GM21528 (cell line): Measurements from ENCODE around the gene ABCA12.
A peak's percentile ranks its signal among the peaks of the same experiment; 100 is the strongest.

Experiments used
- ATAC-seq: cut with Tn5 transposase; IDR thresholded peaks from one replicate; pipeline ENCODE4 v1.9.1; 2021; ENCODE audit warnings: mild to moderate bottlenecking, moderate library complexity; ENCODE audit not compliant: unreplicated experiment, low FRiP score

Gene ABCA12

DNA sequence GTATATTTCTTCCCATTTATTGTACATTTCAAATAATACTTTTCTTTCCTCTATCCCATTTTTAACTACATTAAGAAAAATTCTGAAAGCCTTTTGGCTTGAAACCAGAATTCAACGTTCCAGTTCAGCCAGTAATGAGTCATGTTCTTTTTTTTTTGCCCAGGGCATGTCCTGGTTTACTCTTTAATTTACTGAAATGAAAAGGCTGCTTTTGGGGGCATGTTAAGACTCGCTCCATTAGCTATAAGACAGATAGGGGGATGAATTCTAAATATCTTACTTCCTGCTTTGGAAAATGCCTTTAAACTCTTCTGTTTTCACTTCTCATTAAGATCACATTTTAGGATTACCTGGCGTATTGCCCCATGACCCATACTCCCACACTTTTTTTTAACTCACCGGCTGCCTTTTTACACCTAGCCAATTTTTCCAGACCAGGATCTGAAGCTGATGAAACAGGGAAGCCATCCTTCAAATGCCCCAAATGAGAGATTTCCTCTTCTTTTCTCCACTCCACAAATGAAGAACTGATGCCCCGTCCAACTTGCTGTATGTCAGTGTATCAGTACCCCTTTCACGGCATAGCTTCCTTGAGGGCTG is 585 bp downstream of the ABCA12 start:
- ATAC-seq = no peak

DNA sequence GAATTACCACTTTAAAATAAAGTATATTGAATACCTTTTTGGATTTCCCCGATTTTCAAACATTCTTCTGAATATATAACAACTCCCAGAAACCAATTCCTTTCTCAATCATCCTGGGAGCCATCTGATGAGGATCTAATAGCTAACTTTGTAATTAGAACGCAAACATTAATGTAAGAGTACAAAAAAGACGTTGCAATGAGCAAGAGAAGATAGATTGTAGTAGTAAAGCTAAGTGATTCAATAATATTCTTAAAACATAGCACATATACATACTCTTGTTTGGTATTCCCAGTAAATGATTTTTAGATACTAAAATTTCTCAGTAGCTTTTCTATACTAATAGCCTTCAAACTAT is 1.1 kb downstream of the ABCA12 start:
- ATAC-seq = no peak

DNA sequence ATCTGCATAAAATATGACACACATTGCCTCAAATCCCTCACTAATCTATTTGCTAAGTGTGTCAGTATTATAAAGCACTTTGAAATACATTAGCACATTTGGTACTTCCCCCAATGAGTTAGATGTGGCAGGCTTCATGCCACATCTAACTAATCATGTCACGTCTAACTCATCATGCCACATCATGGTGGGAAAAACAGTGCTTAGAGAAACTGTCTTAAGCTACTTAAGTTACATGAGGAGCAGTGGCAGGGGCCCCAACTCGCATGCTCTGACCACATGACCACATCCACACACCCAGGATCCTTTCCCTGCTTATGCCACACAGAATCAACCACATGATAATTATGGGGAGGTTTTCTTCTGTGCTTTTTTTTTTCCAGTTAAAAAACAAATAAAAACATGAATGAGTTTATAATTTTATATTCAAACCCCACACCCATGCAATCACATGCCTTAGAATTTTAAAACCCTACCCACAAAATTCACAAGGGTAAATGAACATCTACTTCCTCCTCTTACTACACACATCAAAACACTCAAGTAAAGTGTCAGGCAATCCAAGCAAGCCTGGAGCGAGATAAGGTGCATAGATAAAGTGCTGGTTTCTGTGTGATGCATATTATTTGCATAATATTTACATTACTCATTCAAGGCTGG is 1.6 kb downstream of the ABCA12 start:
- ATAC-seq = peak; percentile 50

DNA sequence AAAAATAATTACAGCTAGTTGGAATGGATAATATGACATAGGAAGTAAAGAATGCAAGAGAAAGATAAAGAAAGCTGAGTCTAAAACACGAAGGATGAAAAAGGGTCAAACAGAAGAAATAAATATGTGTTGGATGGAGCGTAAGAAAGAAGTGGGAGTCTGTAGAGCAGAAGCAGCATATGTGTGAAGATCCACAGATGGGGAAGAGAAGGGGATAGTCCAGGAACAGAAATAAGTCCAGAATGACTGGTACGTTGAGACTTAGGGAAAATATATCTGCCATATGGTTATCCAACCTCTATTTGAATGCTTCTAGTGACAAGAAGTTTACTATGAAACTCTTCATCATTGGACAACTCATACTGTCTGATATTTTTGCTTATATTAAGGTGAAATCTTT is 18.0 kb downstream of the ABCA12 start:
- ATAC-seq = no peak

DNA sequence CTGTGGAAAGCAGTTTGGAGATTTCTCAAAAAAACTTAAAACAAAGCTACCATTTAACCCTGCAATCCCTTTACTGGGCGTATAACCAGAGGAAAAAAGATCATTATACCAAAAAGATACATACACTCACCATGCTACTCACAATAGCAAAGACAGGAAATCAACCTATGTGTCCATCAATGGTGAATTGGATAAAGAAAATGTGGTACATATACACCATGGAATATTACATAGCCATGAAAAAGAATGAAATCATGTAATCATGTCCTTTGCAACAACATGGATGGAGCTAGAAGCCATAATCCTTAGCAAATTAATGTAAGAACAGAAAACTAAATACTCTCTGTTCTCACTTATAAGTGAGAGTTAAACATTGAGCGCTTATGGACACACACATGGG is 18.6 kb downstream of the ABCA12 start:
- no peak for ATAC-seq

DNA sequence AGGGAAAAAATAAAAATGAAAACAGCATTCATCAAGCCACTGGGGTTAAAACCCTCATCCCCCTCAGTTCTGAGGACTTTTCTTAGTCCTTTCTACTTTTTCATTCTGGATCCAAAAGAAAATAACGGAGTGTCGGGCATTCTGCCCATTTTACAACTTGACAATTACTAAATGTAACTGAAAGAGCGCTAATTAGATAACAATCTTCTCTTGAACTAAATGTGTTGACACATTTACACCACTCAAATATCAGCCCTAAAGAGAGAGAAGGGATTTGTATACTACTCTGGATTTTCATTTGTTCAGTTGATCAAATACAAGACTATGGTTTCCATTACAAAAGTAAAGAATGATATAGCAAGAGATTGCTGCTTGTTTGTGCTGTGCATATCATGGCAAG is 27.5 kb downstream of the ABCA12 start:
- ATAC-seq = no peak

DNA sequence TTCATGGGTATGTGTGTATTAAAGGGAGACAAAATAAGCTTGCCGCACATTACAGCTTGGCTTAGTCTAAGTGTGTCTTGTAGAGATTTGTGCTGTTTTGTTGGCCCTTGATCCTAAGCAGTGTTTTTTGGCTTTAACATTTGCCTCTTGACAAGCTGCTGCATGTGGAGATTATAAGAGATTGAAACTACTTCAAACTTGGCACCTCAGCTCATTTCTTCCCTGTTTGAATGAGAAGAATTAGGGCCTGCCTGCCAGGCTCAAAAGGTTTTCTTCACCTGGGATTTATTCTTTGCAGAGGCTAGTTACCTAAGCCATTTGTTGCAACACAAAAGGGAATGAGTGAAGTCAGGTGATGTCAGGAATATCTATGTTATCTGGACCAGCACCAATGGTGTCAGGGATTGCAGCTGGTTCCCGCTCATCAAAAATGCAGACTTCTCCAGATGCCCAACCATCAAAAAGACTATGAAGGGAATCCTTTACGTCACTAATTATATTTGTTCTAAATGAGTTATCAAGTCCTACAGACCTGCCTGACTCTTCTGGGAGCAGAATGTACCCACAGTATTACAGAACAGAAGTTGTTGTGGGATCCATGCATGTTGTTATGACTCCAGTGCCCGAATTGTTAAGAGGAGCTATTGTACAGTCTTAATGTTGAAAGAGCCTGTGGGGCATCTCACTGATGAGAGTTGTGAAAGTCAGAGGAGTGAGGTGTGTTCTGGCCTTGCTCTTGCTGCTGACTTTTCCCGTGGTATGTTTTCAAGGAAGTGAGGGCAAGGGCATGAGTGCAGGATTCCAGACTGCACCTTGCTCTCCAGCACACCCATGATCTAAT is 31.0 kb downstream of the ABCA12 start:
- ATAC-seq = no peak

DNA sequence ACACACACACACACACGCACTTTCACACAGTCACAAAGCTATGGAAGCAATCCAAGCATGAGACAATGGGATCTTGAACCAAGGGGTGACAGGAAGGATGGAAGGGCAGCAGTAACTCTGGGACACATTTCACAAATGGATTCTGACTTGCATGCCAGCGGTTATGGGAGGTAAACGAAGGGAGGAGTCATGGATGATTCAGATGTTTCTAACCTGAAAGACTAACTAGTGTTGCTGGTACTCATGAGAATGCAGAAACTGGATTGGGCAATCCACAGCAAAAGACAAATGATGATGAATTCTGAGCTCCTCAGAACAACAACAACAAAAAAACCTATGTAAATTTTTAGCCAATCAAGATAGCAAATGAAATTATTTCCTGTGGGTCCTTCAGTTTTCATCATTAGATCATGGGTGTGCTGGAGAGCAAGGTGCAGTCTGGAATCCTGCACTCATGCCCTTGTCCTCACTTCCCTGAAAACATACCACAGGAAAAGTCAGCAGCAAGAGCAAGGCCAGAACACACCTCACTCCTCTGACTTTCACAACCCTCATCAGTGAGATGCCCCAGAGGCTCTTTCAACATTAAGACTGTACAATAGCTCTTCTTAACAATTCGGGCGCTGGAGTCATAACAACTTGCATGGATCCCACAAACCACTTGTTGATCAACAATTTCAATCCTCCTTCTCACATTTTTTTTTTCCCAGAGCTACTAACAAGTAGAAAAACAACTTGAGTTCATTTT is 32.6 kb downstream of the ABCA12 start:
- ATAC-seq = no peak

DNA sequence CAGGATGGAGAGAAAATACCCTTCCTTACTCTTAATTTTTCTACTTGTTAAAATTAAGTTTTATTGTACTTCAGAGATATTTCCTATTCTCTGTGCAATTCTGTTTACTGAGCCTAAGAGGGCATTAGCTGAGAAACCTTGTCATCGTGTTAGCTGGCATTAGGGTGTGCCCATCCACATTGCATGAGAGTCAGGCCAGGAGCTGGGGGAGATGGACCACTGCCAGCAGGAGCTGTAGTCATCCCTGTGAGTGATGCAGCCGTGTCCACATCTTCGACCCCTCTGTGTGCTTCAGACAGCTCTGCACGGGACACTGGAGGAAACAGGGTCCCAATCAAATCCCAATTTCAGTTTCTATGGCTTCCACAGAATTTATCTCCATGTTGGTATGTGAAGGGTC is 34.2 kb downstream of the ABCA12 start:
- no peak for ATAC-seq

DNA sequence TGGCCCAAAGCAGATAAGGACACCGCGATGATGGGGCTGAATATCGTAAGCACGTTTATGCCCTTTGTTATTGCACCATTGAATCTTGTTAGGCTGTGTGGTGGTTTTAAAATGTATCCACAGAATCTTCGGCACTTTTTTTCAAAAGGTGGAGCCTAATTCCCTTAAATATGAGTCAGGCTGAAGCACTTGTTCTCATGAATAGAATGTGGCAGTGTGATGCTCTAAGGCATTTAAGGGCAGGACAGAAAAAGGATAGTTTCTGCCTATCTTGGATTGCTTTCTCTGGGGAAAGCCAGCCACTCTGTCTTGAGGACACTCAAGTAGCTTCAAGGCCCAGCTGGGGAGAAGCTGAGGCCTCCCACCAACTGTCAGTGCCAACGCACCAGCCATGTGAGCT is 39.6 kb downstream of the ABCA12 start:
- no peak for ATAC-seq

DNA sequence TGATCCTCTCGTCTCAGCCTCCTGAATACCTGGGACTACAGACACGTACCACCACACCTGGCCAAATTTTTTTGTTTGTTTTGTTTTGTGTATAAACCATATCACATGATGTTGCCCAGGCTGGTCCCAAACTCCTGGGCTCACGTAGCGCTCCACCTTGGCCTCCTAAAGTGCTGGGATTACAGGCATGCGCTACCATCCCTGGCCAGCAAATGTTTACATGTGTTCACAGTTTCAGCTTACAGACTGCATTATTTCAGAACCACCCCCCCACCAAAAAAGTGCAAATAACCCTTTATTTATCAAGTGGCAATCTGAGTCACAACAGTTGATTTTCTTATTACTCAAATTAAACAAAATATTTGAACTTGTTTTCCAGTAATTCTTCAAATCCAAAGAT is 54.3 kb downstream of the ABCA12 start:
- ATAC-seq = no peak

DNA sequence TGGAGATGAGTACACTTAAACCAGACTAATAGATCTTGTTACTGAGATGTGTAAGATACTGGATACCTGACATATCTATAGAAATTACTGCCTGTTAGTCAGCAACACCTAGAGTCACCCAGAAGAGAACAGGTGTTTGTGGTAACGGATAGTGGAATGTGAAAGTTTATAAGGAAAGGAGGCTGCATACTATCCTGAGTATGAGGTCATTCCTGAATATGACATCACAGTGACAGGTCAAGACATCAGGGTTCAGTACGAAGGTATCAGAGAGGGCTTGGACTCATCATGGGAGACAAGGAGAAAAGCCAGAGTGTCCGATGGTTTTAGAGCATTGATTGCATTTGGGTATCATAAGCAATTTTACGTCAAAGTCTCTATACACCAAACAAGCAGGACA is 55.3 kb downstream of the ABCA12 start:
- ATAC-seq = no peak

DNA sequence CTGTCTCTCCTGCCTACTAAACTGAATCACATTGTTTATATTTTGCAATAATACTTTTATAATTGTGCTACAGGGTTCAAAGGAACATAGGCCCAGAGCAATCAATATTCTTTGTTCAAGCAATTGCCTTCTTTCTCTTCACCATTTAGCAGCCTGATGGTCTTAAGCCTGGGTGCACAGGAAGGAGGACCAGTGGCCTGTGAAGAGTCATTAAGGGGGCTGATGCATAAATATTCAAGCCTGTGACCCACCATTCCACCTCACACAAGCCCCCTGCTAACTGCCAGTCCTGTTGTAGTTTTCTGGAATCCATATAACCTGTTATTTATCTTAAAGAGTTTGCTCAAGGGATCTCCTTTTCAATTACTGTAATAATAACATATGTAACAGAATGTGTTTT is 56.0 kb downstream of the ABCA12 start:
- ATAC-seq = no peak

DNA sequence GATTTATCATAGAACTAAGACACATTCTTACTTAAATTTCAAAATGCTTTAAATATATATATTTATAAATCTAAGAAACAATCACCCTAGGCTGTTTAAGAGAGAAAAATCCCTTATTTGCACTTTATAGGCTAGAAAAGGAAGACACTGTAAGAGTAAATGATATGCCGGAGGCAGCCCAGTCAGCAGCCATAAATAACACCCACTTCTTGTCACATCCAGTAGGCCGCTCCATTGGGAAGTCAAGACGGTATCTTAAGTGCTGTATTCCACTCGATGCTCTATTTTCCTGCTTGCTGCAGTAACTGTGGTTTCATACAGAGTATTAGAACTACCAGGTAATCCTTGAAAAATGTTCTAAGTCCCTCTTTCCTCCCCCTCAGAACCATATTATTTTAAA is 57.9 kb downstream of the ABCA12 start:
- ATAC-seq = no peak

DNA sequence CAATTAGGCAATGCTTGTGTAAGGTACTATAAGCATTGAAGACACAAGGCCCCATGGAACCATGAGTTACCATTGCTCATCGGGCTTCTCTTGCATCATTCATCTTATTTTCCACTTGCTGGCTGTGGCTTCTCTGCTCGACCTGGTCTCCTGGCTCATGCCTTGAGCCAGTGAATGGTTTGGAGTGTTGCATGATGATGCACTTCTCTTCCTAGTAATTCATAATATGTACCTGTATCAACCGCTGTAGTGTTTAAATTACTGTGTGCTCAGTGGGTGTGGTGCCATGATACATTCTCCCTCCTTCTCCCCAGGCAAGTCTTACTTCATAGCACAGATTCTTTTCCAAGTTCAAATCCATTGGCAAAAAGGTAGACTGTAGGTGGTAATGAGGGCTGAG is 66.8 kb downstream of the ABCA12 start:
- ATAC-seq = no peak

DNA sequence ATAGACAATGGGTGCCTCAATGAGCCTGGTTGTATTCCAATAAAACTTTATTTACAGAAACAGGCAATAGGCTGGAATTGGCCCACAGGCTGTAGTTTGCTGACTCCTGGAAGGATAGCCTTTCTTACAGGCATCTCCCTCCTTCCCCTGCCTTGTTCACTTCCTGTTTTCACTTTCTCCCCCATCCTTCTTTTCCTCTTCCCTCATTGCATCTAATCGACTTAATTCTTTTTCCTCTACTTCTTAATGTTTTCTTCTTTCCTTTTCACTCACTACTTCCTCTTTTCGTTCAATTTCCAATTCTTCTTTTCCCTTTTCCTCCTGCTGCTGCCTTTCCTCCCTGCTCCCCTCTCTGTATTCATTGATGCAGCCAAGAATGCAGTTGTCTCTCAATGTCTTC is 70.0 kb downstream of the ABCA12 start:
- no peak for ATAC-seq

DNA sequence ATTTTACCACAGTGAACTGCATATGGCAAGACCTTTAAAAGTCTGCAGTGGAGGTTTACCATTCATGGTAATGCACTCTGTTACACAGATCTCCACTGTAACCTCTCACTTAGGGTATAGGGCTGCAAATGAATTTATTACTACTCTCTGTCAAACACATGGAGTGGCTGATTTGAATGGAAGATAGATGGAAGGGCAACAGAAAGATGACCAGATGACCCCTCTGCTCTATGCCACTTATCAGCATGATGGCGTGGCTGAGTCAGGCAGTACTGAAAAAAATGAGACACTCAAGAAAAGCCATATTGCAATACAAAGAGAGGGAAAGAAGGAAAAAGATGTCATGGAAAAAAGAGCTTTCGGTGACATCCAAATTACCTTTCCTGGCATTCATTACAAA is 72.3 kb downstream of the ABCA12 start:
- ATAC-seq = no peak

DNA sequence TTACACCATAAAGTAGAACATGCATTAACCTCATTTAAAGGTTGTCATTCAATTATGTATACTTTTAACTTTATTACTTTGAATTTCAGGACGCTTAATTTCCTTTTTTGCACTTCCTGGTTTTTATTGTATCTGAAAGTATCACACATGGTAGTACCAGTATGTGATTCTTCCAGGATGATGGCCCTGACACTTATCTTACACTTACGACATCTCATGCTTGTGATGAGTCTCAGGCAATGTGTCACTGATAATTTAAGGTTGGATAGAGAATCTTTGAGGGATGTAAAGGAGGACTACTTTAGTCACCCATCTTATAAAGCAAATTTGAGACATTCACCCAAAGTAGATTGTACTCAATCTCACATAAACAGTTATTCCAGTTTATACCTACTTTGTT is 74.9 kb downstream of the ABCA12 start:
- ATAC-seq = no peak

DNA sequence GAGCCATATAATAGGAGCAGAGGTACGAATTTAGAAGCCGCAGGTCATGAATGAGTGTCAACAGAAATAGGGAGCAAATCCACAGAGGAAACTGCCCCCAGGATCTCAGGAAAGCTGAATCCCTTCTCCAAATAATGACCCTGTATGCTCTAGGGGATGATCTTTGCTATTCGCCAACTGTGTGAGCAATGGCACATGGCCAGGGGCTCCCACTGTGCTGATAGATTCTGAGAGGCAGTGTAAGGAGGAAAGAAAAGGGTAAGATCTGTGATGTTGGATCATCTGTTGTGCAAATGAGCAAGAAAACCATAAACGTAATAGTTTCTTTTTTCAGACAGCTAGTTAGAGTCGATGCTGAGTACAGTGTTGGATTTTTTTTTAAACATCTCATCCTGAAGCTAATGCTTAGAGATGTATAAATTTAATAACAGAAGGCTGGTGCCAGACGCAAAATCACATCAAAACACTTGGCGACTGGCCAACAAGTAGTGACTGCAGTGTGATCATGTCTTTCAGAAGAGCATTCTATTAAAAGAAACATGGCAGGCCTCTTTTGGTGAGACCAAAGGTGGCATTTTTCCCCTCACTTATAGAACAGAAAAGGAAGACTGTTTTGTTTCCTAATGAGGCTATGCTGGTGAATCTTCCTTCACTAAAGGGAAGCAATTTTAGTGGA is 77.4 kb downstream of the ABCA12 start:
- no peak for ATAC-seq

DNA sequence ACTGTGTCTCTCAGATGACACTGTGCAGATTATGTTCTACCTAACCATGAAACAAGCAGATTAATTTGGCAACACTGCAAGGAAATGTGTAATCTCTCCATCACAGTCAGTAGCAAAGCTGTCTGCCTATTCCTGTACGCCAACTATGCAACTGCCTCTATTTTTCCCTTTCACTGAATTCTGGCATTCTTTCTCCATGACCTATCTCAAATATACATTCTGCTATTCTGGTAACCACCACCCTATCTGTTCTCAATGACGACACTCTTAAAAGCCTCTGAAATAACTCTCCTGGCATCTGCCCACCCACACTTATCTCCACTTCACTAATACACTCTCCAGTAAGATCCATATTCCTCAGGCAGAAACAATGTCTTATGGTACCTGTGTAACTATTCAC is 78.7 kb downstream of the ABCA12 start:
- no peak for ATAC-seq

DNA sequence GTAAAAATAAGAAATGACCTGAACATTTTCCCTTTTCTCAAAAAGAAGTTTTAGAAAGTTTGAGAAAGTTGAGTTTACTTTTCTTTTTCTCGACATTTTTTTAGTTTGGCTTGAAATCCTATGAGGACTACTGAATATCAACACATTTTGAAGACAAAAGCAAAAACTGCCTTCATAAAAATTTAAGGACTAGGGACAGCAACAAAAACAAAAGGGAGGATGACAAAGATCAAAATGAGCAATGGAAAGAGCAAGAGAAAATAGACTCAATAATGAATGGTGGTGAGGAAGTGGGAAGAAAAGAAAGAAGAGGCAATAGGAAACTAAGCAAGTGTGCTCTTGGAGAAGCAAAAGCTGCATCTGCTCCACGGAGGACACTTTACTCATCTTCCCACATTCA is 82.5 kb downstream of the ABCA12 start:
- no peak for ATAC-seq
